Transverse colon (tissue), 4 donors: ENCODE measurements around the gene RAB40B. TPM values are rescaled to one million over a fixed set of nuclear protein-coding genes. Genes with fewer than 3 reads are reported as not detected.

Experiments
- DNase-seq: peaks from one replicate; pipeline ENCODE4 v3.0.0-alpha.2; 2019
- H3K27ac ChIP-seq, 4 donors: fragments of 200-600 bp; sonication (generic); 2 replicates each; pipeline ENCODE4 v1.5.1; 2016 to 2018; ENCODE audit warnings: inconsistent platforms in 4 of 4
- H3K27me3 ChIP-seq: fragments of 200-600 bp; sonication (generic); 2 replicates; pipeline ENCODE4 v1.5.1; 2017; ENCODE audit warnings: inconsistent platforms
- H3K36me3 ChIP-seq, 4 donors: fragments of 200-600 bp; sonication (generic); 2 replicates each; pipeline ENCODE4 v1.5.1; 2017 to 2019; ENCODE audit warnings: inconsistent platforms in 4 of 4
- H3K4me1 ChIP-seq, 4 donors: fragments of 200-600 bp; sonication (generic); 2 replicates each; pipeline ENCODE4 v1.5.1; 2017 to 2020; ENCODE audit warnings: inconsistent platforms in 4 of 4
- H3K4me3 ChIP-seq, 4 donors: fragments of 200-600 bp; sonication (generic); 1 replicate in 1 of 4; 2 replicates in 3 of 4; pipeline versions ENCODE4 v1.5.1 to v1.6.1; 2017 to 2019; ENCODE audit warnings: inconsistent platforms in 4 of 4
- H3K9me3 ChIP-seq, 2 donors: fragments of 200-600 bp; sonication (generic); 2 replicates each; pipeline ENCODE4 v1.5.1; 2017 to 2019; ENCODE audit warnings: inconsistent platforms in 2 of 2
- EP300 ChIP-seq: sonication (generic); formaldehyde crosslinking; IDR thresholded peaks from one replicate; pipeline ENCODE4 v1.6.1; 2017; ENCODE audit warnings: antibody characterized with exemption, low read depth
- POLR2A ChIP-seq: fragments of 450-650 bp; IDR thresholded peaks from one replicate; pipeline ENCODE4 v1.6.1; 2016; ENCODE audit warnings: antibody characterized with exemption, mild to moderate bottlenecking, moderate library complexity
- POLR2AphosphoS5 ChIP-seq, 3 donors: sonication (generic); formaldehyde crosslinking; IDR thresholded peaks; one replicate each; pipeline ENCODE4 v1.6.1; 2016; ENCODE audit warnings: antibody characterized with exemption in 3 of 3
- WGBS, 2 donors: methylation state at CpG; one replicate each; pipeline ENCODE4 v1.1.5; 2018; ENCODE audit warnings: low coverage in 1 of 2; 5-methylcytosine and 5-hydroxymethylcytosine counted together
- in situ Hi-C, 4 donors: fragments of 200-750 bp; cut with MboI; loops; one replicate each; pipeline versions ENCODE4 v1.15.0 to v1.15.1; 2017; ENCODE audit warnings: low sequenced_read_pairs in 3 of 4, low pct_ligation_motif_present in 1 of 4, low pct_unique_long_range_greater_than_20kb in 1 of 4
- intact Hi-C: fragments of 100-400 bp; cut with DNase I; formaldehyde crosslinking; loops from one replicate; pipeline ENCODE4 v1.15.1; 2023; ENCODE audit warnings: low total_unique reads
- total RNA-seq, 4 donors: library from RNA; depleted of rRNA; stranded (reverse); fragments of >200 nt; gene quantifications; one replicate each; pipeline ENCODE4 v1.1.0, GENCODE V29; 2016
- TF ChIP-seq, protein P1 (sequence below), 5 experiments: fragments of 200-600 bp in 3 of 5; fragments of 450-650 bp in 2 of 5; sonication (generic) in 3 of 5; IDR thresholded peaks; 1 replicate in 2 of 5; 2 replicates in 3 of 5; pipeline ENCODE4 v1.5.1; 2016 to 2017; ENCODE audit warnings: antibody characterized with exemption in 5 of 5, inconsistent platforms in 3 of 5, mild to moderate bottlenecking in 2 of 5, moderate library complexity in 1 of 5

Gene RAB40B
- total RNA-seq, 4 donors from 2014 or later: 26.5 to 83.0 (median 59.6) TPM

DNA sequence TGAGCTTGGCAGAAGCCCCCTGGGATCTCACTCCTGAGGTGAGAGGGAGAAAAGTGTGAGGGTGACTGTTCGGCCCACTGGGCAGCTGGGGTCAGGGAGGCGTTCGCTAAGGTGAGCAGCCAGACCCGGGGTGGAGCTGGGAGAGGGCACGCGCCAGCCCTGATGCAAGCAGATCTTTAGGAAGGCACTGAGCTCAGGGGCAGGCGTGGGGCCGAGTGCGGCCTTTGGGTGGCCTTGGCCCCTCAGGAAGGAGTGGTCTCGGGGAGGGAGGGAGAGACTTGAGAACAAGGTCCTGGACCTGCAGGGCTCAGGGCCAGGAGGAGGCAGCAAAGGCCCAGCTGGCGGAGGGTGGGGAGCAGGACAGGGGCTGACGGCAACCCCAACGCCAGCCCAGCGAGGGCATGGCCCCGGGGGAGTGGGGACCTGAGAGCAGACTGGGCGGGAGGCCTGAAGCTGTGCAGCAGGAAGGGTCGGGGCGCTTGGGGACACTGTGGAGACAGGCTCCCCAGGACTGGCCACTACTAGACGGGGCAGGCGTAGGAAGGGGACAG is 35.7 kb downstream of the RAB40B start:
- no peaks in the 10 kb centered on the region for H3K36me3 ChIP-seq
- H3K4me3 ChIP-seq: no peak overlapping the region
- H3K27ac ChIP-seq: no peak overlapping the region
- H3K4me1 ChIP-seq: no peaks in the 10 kb centered on the region
- no peak for DNase-seq
- H3K9me3 ChIP-seq: no peaks in the 10 kb centered on the region
- TF ChIP-seq, protein P1, sequence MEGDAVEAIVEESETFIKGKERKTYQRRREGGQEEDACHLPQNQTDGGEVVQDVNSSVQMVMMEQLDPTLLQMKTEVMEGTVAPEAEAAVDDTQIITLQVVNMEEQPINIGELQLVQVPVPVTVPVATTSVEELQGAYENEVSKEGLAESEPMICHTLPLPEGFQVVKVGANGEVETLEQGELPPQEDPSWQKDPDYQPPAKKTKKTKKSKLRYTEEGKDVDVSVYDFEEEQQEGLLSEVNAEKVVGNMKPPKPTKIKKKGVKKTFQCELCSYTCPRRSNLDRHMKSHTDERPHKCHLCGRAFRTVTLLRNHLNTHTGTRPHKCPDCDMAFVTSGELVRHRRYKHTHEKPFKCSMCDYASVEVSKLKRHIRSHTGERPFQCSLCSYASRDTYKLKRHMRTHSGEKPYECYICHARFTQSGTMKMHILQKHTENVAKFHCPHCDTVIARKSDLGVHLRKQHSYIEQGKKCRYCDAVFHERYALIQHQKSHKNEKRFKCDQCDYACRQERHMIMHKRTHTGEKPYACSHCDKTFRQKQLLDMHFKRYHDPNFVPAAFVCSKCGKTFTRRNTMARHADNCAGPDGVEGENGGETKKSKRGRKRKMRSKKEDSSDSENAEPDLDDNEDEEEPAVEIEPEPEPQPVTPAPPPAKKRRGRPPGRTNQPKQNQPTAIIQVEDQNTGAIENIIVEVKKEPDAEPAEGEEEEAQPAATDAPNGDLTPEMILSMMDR (IDR thresholded peaks at IDR 0.05): no peak
- TF ChIP-seq EP300 (no peak), POLR2AphosphoS5 (IDR thresholded peaks at IDR 0.05) (no peak), POLR2A (no peak)
- in situ Hi-C loops: loop anchor here in 2 of 4 donors (10.0 to 25.0 kb wide), 2 partner anchors 100 to 102 kb away; partner anchors contain the start of gene TBCD (in 1 of the 2)
- no peaks in the 10 kb centered on the region for H3K27me3 ChIP-seq
- WGBS, 2 donors: 40 to 92% methylated on average over 1 to 20 of the region's 20 CpGs
- intact Hi-C loops: loop anchor here (10.0 kb wide), 1 partner anchor 112 kb away; no protein-coding TSS in a partner anchor

DNA sequence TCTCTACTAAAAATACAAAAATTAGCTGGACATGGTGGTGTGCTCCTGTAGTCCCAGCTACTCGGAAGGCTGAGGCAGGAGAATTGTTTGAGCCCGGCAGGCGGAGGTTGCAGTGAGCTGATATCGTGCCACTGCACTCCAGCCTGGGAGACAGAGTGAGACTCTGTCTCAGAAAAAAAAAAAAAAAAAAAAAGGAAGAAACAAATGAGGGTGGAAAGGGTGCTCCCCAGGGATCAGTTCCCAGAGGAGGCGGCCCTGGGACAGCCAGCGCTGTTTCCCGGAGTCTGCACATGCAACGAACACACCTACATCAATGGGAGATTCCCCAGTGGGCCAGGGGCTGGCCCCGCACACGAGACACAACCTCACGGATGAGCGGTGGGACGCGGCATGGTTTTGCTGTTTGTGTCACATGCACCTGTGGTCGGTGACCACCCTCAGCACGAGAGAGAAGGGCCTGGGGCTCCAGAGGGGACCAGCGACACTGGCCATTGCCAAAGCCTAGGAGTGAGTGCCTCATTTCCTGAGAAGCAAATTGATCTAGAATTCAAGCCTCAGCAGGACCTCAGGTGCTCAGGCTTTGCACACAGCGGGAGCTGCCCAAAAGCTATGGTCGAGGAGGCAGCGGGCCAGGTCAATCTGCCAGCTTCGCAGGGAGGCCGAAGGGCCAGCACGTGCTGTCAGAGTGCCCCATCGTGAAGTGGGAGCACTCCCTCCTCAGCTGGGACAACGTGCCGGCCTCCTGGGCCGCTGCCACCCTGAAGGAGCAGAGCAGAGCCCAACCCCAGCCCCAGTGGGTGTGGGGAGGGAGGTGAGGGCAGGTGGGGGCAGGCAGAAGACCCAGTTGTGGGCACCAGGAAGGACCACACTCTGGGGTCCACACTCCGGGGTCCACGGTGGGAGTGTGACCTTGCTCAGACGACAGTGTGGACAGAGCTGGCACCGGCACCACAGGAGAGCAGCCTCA is 36.5 kb downstream of the RAB40B start:
- intact Hi-C loops: loop anchor here (10.0 kb wide), 1 partner anchor 113 kb away; no protein-coding TSS in a partner anchor
- TF ChIP-seq EP300 (no peak), POLR2AphosphoS5 (IDR thresholded peaks at IDR 0.05) (no peak), POLR2A (no peak)
- TF ChIP-seq, protein P1 (IDR thresholded peaks at IDR 0.05): no peak
- no peak for DNase-seq
- in situ Hi-C loops: loop anchor here in 2 of 4 donors (10.0 to 25.0 kb wide), 2 partner anchors 100 to 103 kb away; partner anchors contain the start of gene TBCD (in 1 of the 2)
- Histone ChIP-seq H3K27ac (no peak overlapping the region), H3K9me3 (no peaks in the 10 kb centered on the region), H3K4me1 (no peaks in the 10 kb centered on the region), H3K36me3 (no peaks in the 10 kb centered on the region), H3K27me3 (no peaks in the 10 kb centered on the region), H3K4me3 (no peak overlapping the region)
- 88 to 91% methylated on average over 5 to 21 of the region's 31 CpGs for WGBS, 2 donors

- TF ChIP-seq POLR2AphosphoS5 (IDR thresholded peaks at IDR 0.05) (no peak), EP300 (no peak), POLR2A (no peak)
- TF ChIP-seq, protein P1 (IDR thresholded peaks at IDR 0.05): no peak
- Histone ChIP-seq H3K4me1 (peaks cover 0 to 11% (median 10%) of the 10 kb centered on the region in 4 donors), H3K36me3 (no peaks in the 10 kb centered on the region), H3K27me3 (no peaks in the 10 kb centered on the region), H3K4me3 (no peak overlapping the region), H3K27ac (no peak overlapping the region), H3K9me3 (no peaks in the 10 kb centered on the region)
- in situ Hi-C loops: loop anchor here in 3 of 4 donors (10.0 to 25.0 kb wide), 2 partner anchors 102 to 105 kb away; partner anchors contain the start of gene TBCD (in 1 of the 3)
- intact Hi-C loops: loop anchor here (10.0 kb wide), 1 partner anchor 115 kb away; no protein-coding TSS in a partner anchor
- DNase-seq: no peak
- 90% methylated on average over 15 of the region's 15 CpGs; no CpG with 5 or more reads in 1 of the 2 donors for WGBS, 2 donors
These were observed 38.6 kb downstream of the RAB40B start for GRCh38 chr17:82659886-82660285.
